HCT116 (cell line): ENCODE results near the gene NKX1-1. TPM values are rescaled to one million over a fixed set of nuclear protein-coding genes. Genes with fewer than 3 reads are reported as not detected.

ENCODE experiments used
- ATAC-seq: fragments of 200-7000 bp; cut with Tn5 transposase; 2 replicates; pipeline ENCODE4 v1.9.1; 2020; ENCODE audit warnings: mild to moderate bottlenecking, moderate library complexity
- BruUV-seq: library from RNA; stranded (reverse); fragments of 400-500 nt; replicated peaks from 2 replicates; lab custom pipeline; 2021; lab: Mats Ljungman, UMichigan
- CTCF ChIA-PET: fragments of 300-600 bp; sonication (Branson Sonifier 250); formaldehyde crosslinking; loops from one replicate; lab custom pipeline; 2021; ENCODE audit warnings: antibody characterized with exemption; lab: Charles Lee
- POLR2A ChIA-PET: fragments of 300-600, 350-600 bp; sonication (Branson Sonifier 250); formaldehyde crosslinking; loops from one replicate; lab custom pipeline; 2021; ENCODE audit warnings: antibody characterized with exemption; lab: Charles Lee
- RAD21 ChIA-PET, 2 experiments: fragments of 300-600 bp; sonication (Branson Sonifier 250); formaldehyde crosslinking; loops; one replicate each; lab custom pipeline; 2023; ENCODE audit warnings: low total read pairs in 2 of 2; ENCODE audit not compliant: uncharacterized antibody in 2 of 2, unreplicated experiment in 2 of 2, low non-redundant PET in 1 of 2; lab: Charles Lee
- DNase-seq: peaks from one replicate; pipeline ENCODE4 v3.0.0-alpha.2; 2010; ENCODE audit warnings: low read depth, low spot score
- H2AFZ ChIP-seq: fragments of 200-600 bp; shearing (Covaris generic), sonication (generic); 2 replicates; pipeline ENCODE4 v1.6.1; 2017; ENCODE audit warnings: low read depth, mixed run types, mixed read lengths, antibody characterized with exemption, low read length; ENCODE audit not compliant: poor library complexity, severe bottlenecking
- H3K27ac ChIP-seq: 2 replicates; pipeline ENCODE4 v1.5.1; 2012; ENCODE audit warnings: low read depth, low read length
- H3K27me3 ChIP-seq: fragments of 200-600 bp; sonication (generic); 2 replicates; pipeline ENCODE4 v1.6.1; 2016; ENCODE audit warnings: mixed run types, low read length, mixed read lengths; ENCODE audit not compliant: insufficient read depth
- H3K36me3 ChIP-seq, 2 experiments: fragments of 200-500 bp in 1 of 2; fragments of 200-600 bp in 1 of 2; sonication (Bioruptor generic) in 1 of 2; sonication (generic) in 1 of 2; 2 replicates each; pipeline versions ENCODE4 v1.5.1 to v1.6.1; 2014 to 2016; ENCODE audit warnings: low read length in 2 of 2, inconsistent platforms in 1 of 2, mixed read lengths in 1 of 2, mixed run types in 1 of 2; ENCODE audit not compliant: insufficient read depth in 2 of 2, control insufficient read depth in 1 of 2
- H3K4me1 ChIP-seq, 2 experiments: fragments of 200-600 bp in 1 of 2; sonication (generic) in 1 of 2; 2 replicates each; pipeline versions ENCODE4 v1.5.1 to v1.6.1; 2012 to 2017; ENCODE audit warnings: low read length in 2 of 2, inconsistent platforms in 1 of 2, mild to moderate bottlenecking in 1 of 2, mixed read lengths in 1 of 2, mixed run types in 1 of 2, moderate library complexity in 1 of 2; ENCODE audit not compliant: insufficient read depth in 2 of 2, control insufficient read depth in 1 of 2
- H3K4me2 ChIP-seq: fragments of 200-600 bp; sonication (generic); 2 replicates; pipeline ENCODE4 v1.6.1; 2017; ENCODE audit warnings: mixed run types, low read length, mixed read lengths
- H3K4me3 ChIP-seq, 2 experiments: fragments of 200-600 bp in 1 of 2; sonication (generic) in 1 of 2; replicated peaks in 1 of 2; 2 replicates each; pipeline ENCODE4 v1.5.1; 2011 to 2016; ENCODE audit warnings: low read length in 2 of 2, control low read depth in 1 of 2, low read depth in 1 of 2, mild to moderate bottlenecking in 1 of 2, mixed read lengths in 1 of 2, mixed run types in 1 of 2
- H3K79me2 ChIP-seq: fragments of 200-600 bp; sonication (generic); 2 replicates; pipeline ENCODE4 v1.6.1; 2017; ENCODE audit warnings: mild to moderate bottlenecking, mixed run types, low read length, moderate library complexity, mixed read lengths; ENCODE audit not compliant: insufficient read depth
- H3K9ac ChIP-seq: fragments of 200-600 bp; sonication (generic); 2 replicates; pipeline ENCODE4 v1.6.1; 2016; ENCODE audit warnings: low read length, mixed read lengths
- H3K9me2 ChIP-seq: fragments of 200-600 bp; sonication (generic), shearing (Covaris generic); 2 replicates; pipeline ENCODE4 v1.6.1; 2017; ENCODE audit warnings: mixed run types, mild to moderate bottlenecking, moderate library complexity; ENCODE audit not compliant: insufficient read depth
- H3K9me3 ChIP-seq, 2 experiments: fragments of 200-500 bp in 1 of 2; fragments of 200-600 bp in 1 of 2; sonication (Bioruptor generic) in 1 of 2; sonication (generic) in 1 of 2; 2 replicates each; pipeline ENCODE4 v1.6.1; 2014 to 2017; ENCODE audit warnings: low read length in 2 of 2, mixed read lengths in 2 of 2, inconsistent platforms in 1 of 2, low read depth in 1 of 2, mild to moderate bottlenecking in 1 of 2, mixed run types in 1 of 2, moderate library complexity in 1 of 2; ENCODE audit not compliant: control insufficient read depth in 1 of 2, insufficient read depth in 1 of 2
- H4K20me1 ChIP-seq: fragments of 200-600 bp; sonication (generic), shearing (Covaris generic); 2 replicates; pipeline ENCODE4 v1.6.1; 2017; ENCODE audit warnings: mixed run types, mild to moderate bottlenecking, moderate library complexity; ENCODE audit not compliant: insufficient read depth
- FOSL1 ChIP-seq: IDR thresholded peaks from 2 replicates; pipeline ENCODE4 v1.6.1; 2012; ENCODE audit warnings: low read depth
- POLR2AphosphoS5 ChIP-seq: IDR thresholded peaks from 2 replicates; pipeline ENCODE4 v1.6.1; 2011; ENCODE audit warnings: mild to moderate bottlenecking, low read depth, low read length, moderate library complexity
- SIN3A ChIP-seq: IDR thresholded peaks from 2 replicates; pipeline ENCODE4 v1.6.1; 2012; ENCODE audit warnings: low read depth
- SRF ChIP-seq: IDR thresholded peaks from 2 replicates; pipeline ENCODE4 v1.6.1; 2012; ENCODE audit warnings: low read depth
- YY1 ChIP-seq: IDR thresholded peaks from 2 replicates; pipeline ENCODE4 v1.6.1; 2011; ENCODE audit warnings: low read length, low read depth, moderate library complexity, mild to moderate bottlenecking; ENCODE audit not compliant: insufficient replicate concordance; ENCODE audit errors: extremely low read depth
- ZNF274 ChIP-seq: fragments of 200-500 bp; sonication (Bioruptor generic); IDR thresholded peaks from 2 replicates; pipeline ENCODE4 v1.6.1; 2014; ENCODE audit warnings: mild to moderate bottlenecking, low read depth, low read length, inconsistent platforms
- intact Hi-C: fragments of 100-400 bp; cut with micrococcal nuclease; formaldehyde crosslinking; loops from 2 replicates; pipeline ENCODE4 v1.10.0; 2022
- total RNA-seq: library from RNA; stranded (reverse); gene quantifications from one replicate; pipeline ENCODE4 v1.2.1, GENCODE V29; 2021; ENCODE audit not compliant: unreplicated experiment
- TF ChIP-seq, protein P1 (sequence below): IDR thresholded peaks from 2 replicates; pipeline ENCODE4 v1.6.1; 2011; ENCODE audit warnings: mild to moderate bottlenecking, low read length, moderate library complexity; ENCODE audit not compliant: insufficient replicate concordance; ENCODE audit errors: extremely low read depth
- TF ChIP-seq, protein P2 (sequence below): IDR thresholded peaks from 2 replicates; pipeline ENCODE4 v1.6.1; 2012; ENCODE audit warnings: low read depth
- TF ChIP-seq, protein P3 (sequence below): IDR thresholded peaks from 2 replicates; pipeline ENCODE4 v1.6.1; 2012

Gene NKX1-1
- total RNA-seq, 1 experiment from 2014 or later = not detected

DNA sequence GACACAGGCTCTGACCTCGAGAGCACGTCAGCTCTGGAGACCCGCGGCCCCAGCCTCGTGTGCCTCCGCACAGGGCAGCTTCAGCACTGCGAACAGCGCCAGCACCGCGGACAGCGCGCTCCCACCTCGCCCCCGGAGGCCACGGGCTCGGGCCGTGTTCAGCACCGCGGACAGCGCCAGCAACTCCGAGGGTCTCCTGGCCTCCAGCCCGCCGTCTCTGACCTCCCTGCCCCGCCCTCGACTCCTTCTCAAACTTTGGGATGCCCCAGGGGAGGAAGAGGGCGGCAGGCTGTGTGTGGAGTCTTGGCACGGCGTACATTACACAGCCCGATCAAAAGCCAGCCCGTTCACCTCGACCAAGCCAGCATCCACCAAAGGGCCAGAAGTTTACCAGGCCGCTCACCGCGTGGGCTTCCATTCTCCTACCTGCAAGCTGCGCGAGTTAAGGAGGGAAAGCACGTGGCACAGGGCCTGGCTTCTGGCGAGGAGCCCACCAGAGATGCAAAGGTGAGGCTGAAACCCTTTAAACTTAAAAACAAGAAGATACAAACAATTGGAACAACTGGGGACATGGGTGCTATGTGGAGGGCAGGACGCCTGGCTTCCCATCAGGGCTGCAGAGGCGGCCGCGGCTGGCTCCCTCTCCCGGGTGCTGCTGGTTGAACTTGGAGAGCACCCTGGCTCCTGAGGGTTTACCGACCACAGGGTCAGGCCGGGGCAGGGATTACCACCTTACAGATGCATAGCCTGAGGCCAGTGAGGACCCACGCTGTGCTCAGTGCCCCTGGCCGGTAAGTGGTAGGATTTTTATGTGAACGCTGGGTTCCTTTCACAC, 4.5 kb upstream of the NKX1-1 start (continued):
- TF ChIP-seq, protein P1, sequence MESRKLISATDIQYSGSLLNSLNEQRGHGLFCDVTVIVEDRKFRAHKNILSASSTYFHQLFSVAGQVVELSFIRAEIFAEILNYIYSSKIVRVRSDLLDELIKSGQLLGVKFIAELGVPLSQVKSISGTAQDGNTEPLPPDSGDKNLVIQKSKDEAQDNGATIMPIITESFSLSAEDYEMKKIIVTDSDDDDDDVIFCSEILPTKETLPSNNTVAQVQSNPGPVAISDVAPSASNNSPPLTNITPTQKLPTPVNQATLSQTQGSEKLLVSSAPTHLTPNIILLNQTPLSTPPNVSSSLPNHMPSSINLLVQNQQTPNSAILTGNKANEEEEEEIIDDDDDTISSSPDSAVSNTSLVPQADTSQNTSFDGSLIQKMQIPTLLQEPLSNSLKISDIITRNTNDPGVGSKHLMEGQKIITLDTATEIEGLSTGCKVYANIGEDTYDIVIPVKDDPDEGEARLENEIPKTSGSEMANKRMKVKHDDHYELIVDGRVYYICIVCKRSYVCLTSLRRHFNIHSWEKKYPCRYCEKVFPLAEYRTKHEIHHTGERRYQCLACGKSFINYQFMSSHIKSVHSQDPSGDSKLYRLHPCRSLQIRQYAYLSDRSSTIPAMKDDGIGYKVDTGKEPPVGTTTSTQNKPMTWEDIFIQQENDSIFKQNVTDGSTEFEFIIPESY = no peak
- TF ChIP-seq YY1 = no peak
- no peak for TF ChIP-seq FOSL1

DNA sequence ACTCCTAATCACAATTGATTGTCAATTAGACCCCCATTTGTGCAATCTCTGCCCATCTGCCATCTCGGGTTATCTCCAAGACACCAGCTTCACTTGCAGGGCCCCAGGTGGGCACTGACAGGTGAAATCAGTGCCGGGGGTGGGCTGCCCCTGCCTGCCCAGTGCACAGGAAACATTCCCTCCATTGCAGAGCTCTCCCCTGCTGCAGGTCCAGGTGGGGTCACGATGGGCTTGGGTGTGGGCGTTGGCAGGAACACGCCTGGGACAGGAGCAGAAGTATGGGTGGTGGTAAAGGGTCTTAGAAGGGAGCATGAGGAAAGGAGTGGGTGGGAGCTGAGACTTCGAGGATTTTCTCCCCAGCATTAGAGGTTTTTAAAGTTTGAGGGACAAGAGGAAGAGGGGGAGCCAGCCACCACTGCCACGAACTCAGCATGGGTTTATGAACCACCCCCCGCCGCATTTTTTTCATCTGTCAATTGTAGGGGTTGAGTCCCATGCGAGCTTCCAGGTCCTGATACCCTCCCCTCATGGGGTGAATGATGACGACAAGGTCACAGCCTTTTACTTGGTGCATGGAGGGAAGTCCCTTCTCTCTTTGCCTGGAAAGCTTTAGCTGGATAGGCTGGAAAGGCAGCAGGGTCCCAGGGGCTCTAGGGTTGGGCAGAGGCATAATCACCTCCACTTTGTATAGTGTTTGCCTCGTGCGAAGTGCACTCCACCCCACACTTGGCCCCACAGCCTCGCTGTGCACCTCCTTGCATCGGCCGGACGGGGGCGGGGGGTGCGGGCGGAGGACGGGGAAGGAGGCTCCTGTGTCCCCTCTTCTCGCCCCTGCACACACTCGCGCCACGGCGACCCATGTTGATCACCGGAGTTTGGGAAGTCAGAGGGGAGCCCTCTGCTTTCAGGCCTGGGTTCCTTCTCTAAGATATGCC, 3.5 kb upstream of the NKX1-1 start:
- Histone ChIP-seq H4K20me1 (no peaks in the 10 kb centered on the region), H3K4me2 (no peak overlapping the region), H3K9me2 (no peaks in the 10 kb centered on the region), H3K27me3 (no peaks in the 10 kb centered on the region), H3K9ac (no peak overlapping the region), H3K9me3 (no peaks in the 10 kb centered on the region; a peak in 1 of 4 replicates), H3K4me1 (no peaks in the 10 kb centered on the region), H2AFZ (no peak overlapping the region), H3K36me3 (no peaks in the 10 kb centered on the region), H3K4me3 (no peak overlapping the region), H3K79me2 (no peaks in the 10 kb centered on the region), H3K27ac (no peak overlapping the region)
- ChIA-PET CTCF (no interaction called here), RAD21 (no interaction called here), POLR2A (no interaction called here)
- TF ChIP-seq, protein P2, sequence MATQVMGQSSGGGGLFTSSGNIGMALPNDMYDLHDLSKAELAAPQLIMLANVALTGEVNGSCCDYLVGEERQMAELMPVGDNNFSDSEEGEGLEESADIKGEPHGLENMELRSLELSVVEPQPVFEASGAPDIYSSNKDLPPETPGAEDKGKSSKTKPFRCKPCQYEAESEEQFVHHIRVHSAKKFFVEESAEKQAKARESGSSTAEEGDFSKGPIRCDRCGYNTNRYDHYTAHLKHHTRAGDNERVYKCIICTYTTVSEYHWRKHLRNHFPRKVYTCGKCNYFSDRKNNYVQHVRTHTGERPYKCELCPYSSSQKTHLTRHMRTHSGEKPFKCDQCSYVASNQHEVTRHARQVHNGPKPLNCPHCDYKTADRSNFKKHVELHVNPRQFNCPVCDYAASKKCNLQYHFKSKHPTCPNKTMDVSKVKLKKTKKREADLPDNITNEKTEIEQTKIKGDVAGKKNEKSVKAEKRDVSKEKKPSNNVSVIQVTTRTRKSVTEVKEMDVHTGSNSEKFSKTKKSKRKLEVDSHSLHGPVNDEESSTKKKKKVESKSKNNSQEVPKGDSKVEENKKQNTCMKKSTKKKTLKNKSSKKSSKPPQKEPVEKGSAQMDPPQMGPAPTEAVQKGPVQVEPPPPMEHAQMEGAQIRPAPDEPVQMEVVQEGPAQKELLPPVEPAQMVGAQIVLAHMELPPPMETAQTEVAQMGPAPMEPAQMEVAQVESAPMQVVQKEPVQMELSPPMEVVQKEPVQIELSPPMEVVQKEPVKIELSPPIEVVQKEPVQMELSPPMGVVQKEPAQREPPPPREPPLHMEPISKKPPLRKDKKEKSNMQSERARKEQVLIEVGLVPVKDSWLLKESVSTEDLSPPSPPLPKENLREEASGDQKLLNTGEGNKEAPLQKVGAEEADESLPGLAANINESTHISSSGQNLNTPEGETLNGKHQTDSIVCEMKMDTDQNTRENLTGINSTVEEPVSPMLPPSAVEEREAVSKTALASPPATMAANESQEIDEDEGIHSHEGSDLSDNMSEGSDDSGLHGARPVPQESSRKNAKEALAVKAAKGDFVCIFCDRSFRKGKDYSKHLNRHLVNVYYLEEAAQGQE = no peak
- no peak for TF ChIP-seq SIN3A
- TF ChIP-seq SRF = no peak
- no peak for TF ChIP-seq ZNF274
- TF ChIP-seq, protein P3, sequence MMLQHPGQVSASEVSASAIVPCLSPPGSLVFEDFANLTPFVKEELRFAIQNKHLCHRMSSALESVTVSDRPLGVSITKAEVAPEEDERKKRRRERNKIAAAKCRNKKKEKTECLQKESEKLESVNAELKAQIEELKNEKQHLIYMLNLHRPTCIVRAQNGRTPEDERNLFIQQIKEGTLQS = no peak
- no peak for TF ChIP-seq POLR2AphosphoS5
- 0 out of 2 replicates have a peak, but pooled peaks have one; percentile 8 for ATAC-seq
- intact Hi-C loops = no loop called here
- DNase-seq = no peak
- no TSS peak for BruUV-seq
